H1 (cell line): ENCODE results near the gene POLA2.

Experiments used
- BCL11A ChIP-seq, 2 experiments: IDR thresholded peaks; one replicate each; pipeline ENCODE4 v1.6.1; 2011; ENCODE audit warnings: low read depth in 2 of 2, low read length in 2 of 2, mild to moderate bottlenecking in 2 of 2
- CTCF ChIP-seq, 3 experiments: IDR thresholded peaks; 1 replicate in 2 of 3; 2 replicates in 1 of 3; pipeline versions ENCODE4 v1.5.1 to v1.6.1; 2011; ENCODE audit warnings: low read length in 3 of 3, mild to moderate bottlenecking in 3 of 3, inconsistent platforms in 2 of 3, low read depth in 1 of 3, moderate library complexity in 1 of 3; ENCODE audit not compliant: insufficient read depth in 1 of 3; ENCODE audit errors: control extremely low read depth in 1 of 3
- SP2 ChIP-seq: IDR thresholded peaks from 2 replicates; pipeline ENCODE4 v1.6.1; 2012; ENCODE audit warnings: mild to moderate bottlenecking, low read length, inconsistent platforms

DNA sequence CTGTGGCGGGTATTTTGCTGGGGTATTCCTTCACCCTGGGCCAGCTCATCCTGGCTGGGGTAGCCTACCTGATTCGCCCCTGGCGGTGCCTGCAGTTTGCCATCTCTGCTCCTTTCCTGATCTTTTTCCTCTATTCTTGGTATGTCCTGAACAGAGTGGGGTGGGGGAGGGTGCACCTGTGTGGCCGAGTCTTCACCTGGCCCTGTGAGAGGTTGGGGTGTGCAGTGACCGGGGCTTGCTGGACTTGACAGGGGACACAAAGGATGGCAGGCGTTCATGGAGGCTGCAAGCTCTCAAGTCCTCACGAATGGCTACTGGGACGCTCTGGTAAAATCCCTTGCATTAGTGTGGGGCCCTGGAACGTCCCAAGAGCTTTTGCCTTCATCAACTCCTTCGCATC, 40.7 kb upstream of the POLA2 start:
- TF ChIP-seq SP2 = no peak
- TF ChIP-seq CTCF (IDR thresholded peaks at IDR 0.05; ENCODE audit: control extremely low read depth in 1 of 3, insufficient read depth in 1 of 3, low read depth in 1 of 3, low read length in 3 of 3) = no peak
- no peak for TF ChIP-seq BCL11A (IDR thresholded peaks at IDR 0.05; ENCODE audit: low read depth in 2 of 2, low read length in 2 of 2)
